Measurements from ENCODE around the gene ELMO1.

Gene ELMO1

GRCh38 chr7:37205451-37205850, 243.2 kb downstream of the ELMO1 start:
- Histone ChIP-seq H3K79me2 (ENCODE audit: control insufficient read depth, insufficient read depth, low read length, unreplicated experiment) (no peaks in the 10 kb centered on the region), H3K36me3 (ENCODE audit: insufficient read depth, low read length) (no peaks in the 10 kb centered on the region), H3K27me3 (ENCODE audit: insufficient read depth, low read length) (no peaks in the 10 kb centered on the region), H3K4me3 (ENCODE audit: low read depth, low read length) (no peak overlapping the region), H2AFZ (ENCODE audit: low read length, unreplicated experiment) (no peak overlapping the region), H3K27ac (ENCODE audit: low read depth, low read length) (no peak overlapping the region), H3K4me1 (ENCODE audit: control insufficient read depth, insufficient read depth, low read length, unreplicated experiment) (peaks cover 4% of the 10 kb centered on the region)

DNA sequence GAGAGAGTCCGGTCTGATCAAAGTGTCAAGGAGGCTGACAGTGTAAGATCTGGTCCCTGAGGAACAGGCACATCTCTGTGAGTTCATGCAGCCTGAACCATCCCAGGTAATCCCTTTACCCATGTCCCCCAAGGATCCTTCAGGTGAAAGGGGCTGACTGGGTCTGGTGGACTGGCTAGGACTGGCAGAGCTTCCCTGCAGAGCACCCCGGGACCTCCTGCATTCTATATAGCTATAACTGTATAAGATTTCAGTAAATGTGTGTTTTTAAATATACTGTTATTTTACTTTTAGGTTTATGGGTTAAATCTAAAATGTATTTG, 246.8 kb downstream of the ELMO1 start:
- no peak overlapping the region for H3K4me3 ChIP-seq (ENCODE audit: low read depth, low read length)
- no peaks in the 10 kb centered on the region for H3K79me2 ChIP-seq (ENCODE audit: control insufficient read depth, insufficient read depth, low read length, unreplicated experiment)
- H3K4me1 ChIP-seq (ENCODE audit: control insufficient read depth, insufficient read depth, low read length, unreplicated experiment) = peaks cover 4% of the 10 kb centered on the region
- no peaks in the 10 kb centered on the region for H3K27me3 ChIP-seq (ENCODE audit: insufficient read depth, low read length)
- no peak overlapping the region for H2AFZ ChIP-seq (ENCODE audit: low read length, unreplicated experiment)
- H3K36me3 ChIP-seq (ENCODE audit: insufficient read depth, low read length) = no peaks in the 10 kb centered on the region
- H3K27ac ChIP-seq (ENCODE audit: low read depth, low read length) = no peak overlapping the region

DNA sequence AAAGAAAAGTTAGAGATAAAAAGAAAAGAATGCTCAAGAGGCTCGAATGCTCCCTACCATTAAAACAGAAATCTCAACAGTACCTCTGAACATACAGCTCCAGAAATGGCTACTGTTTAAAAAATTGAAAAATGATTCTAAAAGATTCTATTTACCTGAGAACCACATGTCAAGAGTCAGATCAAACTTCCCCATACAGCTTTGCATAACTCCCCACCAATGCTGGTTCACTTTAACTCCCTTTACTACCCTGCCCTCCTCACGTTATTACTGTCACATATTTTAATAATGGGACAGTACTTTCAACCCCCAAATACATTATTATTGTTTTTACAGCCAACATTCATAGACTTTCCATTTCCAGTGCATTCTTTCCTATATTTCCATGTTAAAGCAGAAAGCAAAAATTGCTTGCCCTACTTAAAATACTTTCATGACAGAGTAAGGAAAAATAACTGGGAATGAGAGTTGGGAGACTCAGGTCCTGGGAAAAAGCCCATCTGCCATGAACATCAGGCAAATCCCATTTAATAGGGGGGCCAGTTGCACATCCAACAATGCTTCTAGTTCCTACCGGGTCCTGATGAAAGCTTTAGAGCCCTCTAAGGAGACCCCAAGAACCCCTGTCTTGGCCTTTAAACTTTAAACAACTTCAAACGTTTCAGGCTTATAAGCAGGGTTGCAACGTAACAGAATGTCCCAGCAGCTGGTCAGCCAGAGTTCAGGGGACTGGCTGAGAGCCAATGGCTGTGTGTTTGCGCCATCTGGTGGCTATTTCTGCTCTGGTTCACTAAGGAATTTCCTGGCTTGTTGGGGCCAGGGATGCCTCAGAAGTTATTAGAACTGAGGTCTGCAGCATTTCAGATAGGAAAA, 247.4 kb downstream of the ELMO1 start:
- Histone ChIP-seq H3K4me3 (ENCODE audit: low read depth, low read length) (no peak overlapping the region), H3K4me1 (ENCODE audit: control insufficient read depth, insufficient read depth, low read length, unreplicated experiment) (peaks cover 4% of the 10 kb centered on the region), H3K36me3 (ENCODE audit: insufficient read depth, low read length) (no peaks in the 10 kb centered on the region), H3K79me2 (ENCODE audit: control insufficient read depth, insufficient read depth, low read length, unreplicated experiment) (no peaks in the 10 kb centered on the region), H3K27ac (ENCODE audit: low read depth, low read length) (no peak overlapping the region), H2AFZ (ENCODE audit: low read length, unreplicated experiment) (peak overlapping the region; percentile 57), H3K27me3 (ENCODE audit: insufficient read depth, low read length) (no peaks in the 10 kb centered on the region)

- Histone ChIP-seq H2AFZ (ENCODE audit: low read length, unreplicated experiment) (no peak overlapping the region), H3K27me3 (ENCODE audit: insufficient read depth, low read length) (0 out of 2 replicates have a peak, but pooled peaks cover 3% of the 10 kb centered on the region), H3K4me1 (ENCODE audit: control insufficient read depth, insufficient read depth, low read length, unreplicated experiment) (peaks cover 4% of the 10 kb centered on the region), H3K36me3 (ENCODE audit: insufficient read depth, low read length) (no peaks in the 10 kb centered on the region), H3K79me2 (ENCODE audit: control insufficient read depth, insufficient read depth, low read length, unreplicated experiment) (no peaks in the 10 kb centered on the region), H3K4me3 (ENCODE audit: low read depth, low read length) (no peak overlapping the region), H3K27ac (ENCODE audit: low read depth, low read length) (no peak overlapping the region)
Measured at GRCh38 chr7:37198906-37199485, 249.7 kb downstream of the ELMO1 start.

- no peak overlapping the region for H3K4me3 ChIP-seq (ENCODE audit: low read depth, low read length)
- H3K36me3 ChIP-seq (ENCODE audit: insufficient read depth, low read length) = no peaks in the 10 kb centered on the region
- H3K27me3 ChIP-seq (ENCODE audit: insufficient read depth, low read length) = 0 out of 2 replicates have a peak, but pooled peaks cover 3% of the 10 kb centered on the region
- no peak overlapping the region for H3K27ac ChIP-seq (ENCODE audit: low read depth, low read length)
- no peaks in the 10 kb centered on the region for H3K79me2 ChIP-seq (ENCODE audit: control insufficient read depth, insufficient read depth, low read length, unreplicated experiment)
- H3K4me1 ChIP-seq (ENCODE audit: control insufficient read depth, insufficient read depth, low read length, unreplicated experiment) = peaks cover 4% of the 10 kb centered on the region
- no peak overlapping the region for H2AFZ ChIP-seq (ENCODE audit: low read length, unreplicated experiment)
Measured at GRCh38 chr7:37198041-37198905, 250.4 kb downstream of the ELMO1 start.

DNA sequence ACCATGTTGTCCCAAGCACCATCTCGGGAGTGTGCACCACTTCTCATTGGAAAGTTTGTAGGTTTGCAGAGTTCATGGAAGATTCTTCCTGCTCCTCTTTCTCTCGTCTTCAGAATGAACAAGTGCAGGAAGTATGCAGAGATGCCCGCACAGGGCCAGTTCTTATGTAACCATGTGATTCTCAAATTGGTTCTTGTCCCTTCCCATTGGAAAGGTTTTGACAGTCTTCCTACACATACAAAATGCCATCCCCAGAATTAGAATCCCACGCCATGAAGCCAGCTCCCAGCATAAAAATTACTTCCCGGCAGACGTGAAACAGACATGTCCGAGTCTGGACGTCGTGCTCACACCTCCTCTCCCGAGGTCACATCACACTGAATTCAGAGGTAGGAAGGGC, 251.6 kb downstream of the ELMO1 start:
- H3K36me3 ChIP-seq (ENCODE audit: insufficient read depth, low read length) = no peaks in the 10 kb centered on the region
- no peaks in the 10 kb centered on the region for H3K79me2 ChIP-seq (ENCODE audit: control insufficient read depth, insufficient read depth, low read length, unreplicated experiment)
- H3K27me3 ChIP-seq (ENCODE audit: insufficient read depth, low read length) = 0 out of 2 replicates have a peak, but pooled peaks cover 3% of the 10 kb centered on the region
- H2AFZ ChIP-seq (ENCODE audit: low read length, unreplicated experiment) = no peak overlapping the region
- H3K4me3 ChIP-seq (ENCODE audit: low read depth, low read length) = no peak overlapping the region
- H3K27ac ChIP-seq (ENCODE audit: low read depth, low read length) = no peak overlapping the region
- H3K4me1 ChIP-seq (ENCODE audit: control insufficient read depth, insufficient read depth, low read length, unreplicated experiment) = peaks cover 4% of the 10 kb centered on the region

DNA sequence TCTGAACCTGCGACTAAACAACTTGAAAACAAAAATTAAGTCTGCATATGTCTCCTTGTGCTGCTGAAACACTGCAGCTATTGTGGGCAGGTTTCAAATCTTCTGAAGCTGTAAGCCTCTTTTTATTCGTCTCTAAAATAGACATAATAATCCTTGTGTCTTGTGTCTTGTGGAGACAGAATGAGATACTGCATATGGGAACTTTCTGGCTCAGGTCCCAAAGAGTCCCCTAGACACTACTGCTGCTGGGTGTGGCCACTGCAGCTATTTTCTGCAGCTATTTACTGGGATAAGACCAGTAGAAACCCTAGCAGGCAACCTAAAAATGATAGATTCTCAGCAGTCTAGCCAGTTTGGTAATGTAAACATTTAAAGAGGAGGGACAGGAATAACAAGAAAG, 252.0 kb downstream of the ELMO1 start:
- Histone ChIP-seq H3K79me2 (ENCODE audit: control insufficient read depth, insufficient read depth, low read length, unreplicated experiment) (no peaks in the 10 kb centered on the region), H3K4me3 (ENCODE audit: low read depth, low read length) (no peak overlapping the region), H3K36me3 (ENCODE audit: insufficient read depth, low read length) (no peaks in the 10 kb centered on the region), H3K27me3 (ENCODE audit: insufficient read depth, low read length) (0 out of 2 replicates have a peak, but pooled peaks cover 3% of the 10 kb centered on the region), H3K27ac (ENCODE audit: low read depth, low read length) (no peak overlapping the region), H2AFZ (ENCODE audit: low read length, unreplicated experiment) (no peak overlapping the region), H3K4me1 (ENCODE audit: control insufficient read depth, insufficient read depth, low read length, unreplicated experiment) (peaks cover 4% of the 10 kb centered on the region)

- Histone ChIP-seq H3K27ac (ENCODE audit: low read depth, low read length) (no peak overlapping the region), H3K79me2 (ENCODE audit: control insufficient read depth, insufficient read depth, low read length, unreplicated experiment) (no peaks in the 10 kb centered on the region), H3K27me3 (ENCODE audit: insufficient read depth, low read length) (0 out of 2 replicates have a peak, but pooled peaks cover 3% of the 10 kb centered on the region), H3K4me3 (ENCODE audit: low read depth, low read length) (no peak overlapping the region), H3K4me1 (ENCODE audit: control insufficient read depth, insufficient read depth, low read length, unreplicated experiment) (no peaks in the 10 kb centered on the region), H3K36me3 (ENCODE audit: insufficient read depth, low read length) (no peaks in the 10 kb centered on the region), H2AFZ (ENCODE audit: low read length, unreplicated experiment) (no peak overlapping the region)
Measured at GRCh38 chr7:37195388-37195787, 253.3 kb downstream of the ELMO1 start.

GRCh38 chr7:37194943-37195342, 253.7 kb downstream of the ELMO1 start:
- Histone ChIP-seq H3K4me1 (ENCODE audit: control insufficient read depth, insufficient read depth, low read length, unreplicated experiment) (no peaks in the 10 kb centered on the region), H3K79me2 (ENCODE audit: control insufficient read depth, insufficient read depth, low read length, unreplicated experiment) (no peaks in the 10 kb centered on the region), H3K4me3 (ENCODE audit: low read depth, low read length) (no peak overlapping the region), H2AFZ (ENCODE audit: low read length, unreplicated experiment) (no peak overlapping the region), H3K36me3 (ENCODE audit: insufficient read depth, low read length) (no peaks in the 10 kb centered on the region), H3K27me3 (ENCODE audit: insufficient read depth, low read length) (0 out of 2 replicates have a peak, but pooled peaks cover 3% of the 10 kb centered on the region), H3K27ac (ENCODE audit: low read depth, low read length) (no peak overlapping the region)

DNA sequence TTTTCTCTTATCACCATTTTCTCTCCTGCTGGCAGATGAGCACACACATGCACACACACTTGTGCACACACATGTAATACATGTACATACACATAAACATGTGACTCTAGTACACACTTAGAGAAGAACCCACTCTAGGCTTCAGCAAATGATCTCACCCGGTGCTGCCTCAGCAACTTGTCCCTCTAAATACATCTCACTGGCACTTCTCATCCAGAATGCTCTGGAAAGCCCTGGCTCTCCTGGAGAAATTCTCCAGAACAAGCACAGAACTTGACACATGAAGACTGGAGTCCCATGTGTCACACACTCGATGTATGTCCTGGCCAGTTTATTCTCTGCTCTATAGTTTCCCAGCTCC, 254.9 kb downstream of the ELMO1 start:
- Histone ChIP-seq H3K27ac (ENCODE audit: low read depth, low read length) (no peak overlapping the region), H3K79me2 (ENCODE audit: control insufficient read depth, insufficient read depth, low read length, unreplicated experiment) (no peaks in the 10 kb centered on the region), H3K4me3 (ENCODE audit: low read depth, low read length) (no peak overlapping the region), H3K27me3 (ENCODE audit: insufficient read depth, low read length) (peaks cover 3% of the 10 kb centered on the region; the same call in 1 of the 2 replicates), H3K4me1 (ENCODE audit: control insufficient read depth, insufficient read depth, low read length, unreplicated experiment) (no peaks in the 10 kb centered on the region), H2AFZ (ENCODE audit: low read length, unreplicated experiment) (no peak overlapping the region), H3K36me3 (ENCODE audit: insufficient read depth, low read length) (no peaks in the 10 kb centered on the region)
